Body of pancreas (tissue), 4 donors: ENCODE results near the gene COL23A1.

ENCODE experiments used
- CTCF ChIP-seq, 7 experiments: fragments of 450-650 bp in 4 of 7; fragments of 200-600 bp in 3 of 7; sonication (generic) in 3 of 7; IDR thresholded peaks; one replicate each; pipeline ENCODE4 v1.5.1; 2016 to 2019; ENCODE audit warnings: antibody characterized with exemption in 7 of 7
- POLR2A ChIP-seq, 3 donors: fragments of 450-650 bp; IDR thresholded peaks; one replicate each; pipeline ENCODE4 v1.6.1; 2016; ENCODE audit warnings: antibody characterized with exemption in 3 of 3, mild to moderate bottlenecking in 2 of 3

GRCh38 chr5:178318893-178319292, 271.3 kb downstream of the COL23A1 start:
- TF ChIP-seq CTCF (IDR thresholded peaks at IDR 0.05): no peak
- TF ChIP-seq POLR2A (IDR thresholded peaks at IDR 0.05): no peak
